HG03066 (cell line): ENCODE results near the gene ABLIM3.

Experiments used
- ATAC-seq: cut with Tn5 transposase; IDR thresholded peaks from one replicate; pipeline ENCODE4 v1.9.1; 2021; ENCODE audit warnings: low read depth; ENCODE audit not compliant: unreplicated experiment

Gene ABLIM3

GRCh38 chr5:149141224-149141956 lies at the start of gene ABLIM3:
Gene ABLIM3 (plus strand): TSS chr5:149141493. CDS start chr5:149142096, 603 bp downstream.
- peak; percentile 95 for ATAC-seq

- ATAC-seq: no peak
Measured at GRCh38 chr5:149093625-149094024, 47.7 kb upstream of the ABLIM3 start.

- no peak for ATAC-seq
Measured at GRCh38 chr5:149094996-149095395, 46.3 kb upstream of the ABLIM3 start.

- ATAC-seq: no peak
Measured at GRCh38 chr5:149099920-149100319, 41.4 kb upstream of the ABLIM3 start.

- ATAC-seq: no peak
Measured at GRCh38 chr5:149100331-149100730, 41.0 kb upstream of the ABLIM3 start.

GRCh38 chr5:149108651-149109280 lies 32.5 kb upstream of the ABLIM3 start:
- no peak for ATAC-seq

- ATAC-seq: no peak
Measured at GRCh38 chr5:149110406-149110805, 30.9 kb upstream of the ABLIM3 start.

- ATAC-seq: no peak
Measured at GRCh38 chr5:149113669-149114068, 27.6 kb upstream of the ABLIM3 start.

- peak; percentile 69 for ATAC-seq
Measured at GRCh38 chr5:149114403-149115312, 26.6 kb upstream of the ABLIM3 start.

- peak; percentile 53 for ATAC-seq
Measured at GRCh38 chr5:149117970-149118369, 23.3 kb upstream of the ABLIM3 start.

- no peak for ATAC-seq
Measured at GRCh38 chr5:149118463-149118862, 22.8 kb upstream of the ABLIM3 start.

GRCh38 chr5:149121145-149121544 lies 20.1 kb upstream of the ABLIM3 start:
- no peak for ATAC-seq

GRCh38 chr5:149123211-149123610 lies 18.1 kb upstream of the ABLIM3 start:
- ATAC-seq: no peak

GRCh38 chr5:149125386-149125891 lies 15.9 kb upstream of the ABLIM3 start:
- no peak for ATAC-seq

- no peak for ATAC-seq
Measured at GRCh38 chr5:149126906-149127305, 14.4 kb upstream of the ABLIM3 start.

- ATAC-seq: no peak
Measured at GRCh38 chr5:149127394-149127955, 13.8 kb upstream of the ABLIM3 start.

- ATAC-seq: peak; percentile 73
Measured at GRCh38 chr5:149128023-149128875, 13.0 kb upstream of the ABLIM3 start.

- ATAC-seq: no peak
Measured at GRCh38 chr5:149129181-149129580, 12.1 kb upstream of the ABLIM3 start.

- ATAC-seq: no peak
Measured at GRCh38 chr5:149130121-149130914, 11.0 kb upstream of the ABLIM3 start.
